MM.1S (cell line): Measurements from ENCODE around the gene TRAF3.

Experiments used
- DNase-seq: peaks from one replicate; pipeline ENCODE4 v3.0.0-alpha.2; 2015
- H2AFZ ChIP-seq: fragments of 300-600 bp; sonication (generic); 2 replicates; pipeline ENCODE4 v1.6.0; 2016; ENCODE audit warnings: antibody characterized with exemption, low read length
- H3F3A ChIP-seq: fragments of 300-600 bp; sonication (generic); 2 replicates; pipeline ENCODE4 v1.6.1; 2016; ENCODE audit warnings: mild to moderate bottlenecking, antibody characterized with exemption, low read length, moderate library complexity, mixed read lengths; ENCODE audit not compliant: insufficient read depth
- H3K27ac ChIP-seq: fragments of 300-600 bp; sonication (generic); 2 replicates; pipeline ENCODE4 v1.5.1; 2016; ENCODE audit warnings: mild to moderate bottlenecking, low read length
- H3K27me3 ChIP-seq: fragments of 300-600 bp; sonication (generic); replicated peaks from 2 replicates; pipeline ENCODE4 v1.6.0; 2016; ENCODE audit warnings: low read length; ENCODE audit not compliant: insufficient read depth
- H3K36me3 ChIP-seq: fragments of 300-600 bp; sonication (generic); replicated peaks from 2 replicates; pipeline ENCODE4 v1.6.1; 2016; ENCODE audit warnings: mild to moderate bottlenecking, low read length, mixed read lengths; ENCODE audit not compliant: insufficient read depth
- H3K4me1 ChIP-seq: fragments of 300-600 bp; sonication (generic); 2 replicates; pipeline ENCODE4 v1.6.1; 2016; ENCODE audit warnings: low read length, mixed read lengths
- H3K4me2 ChIP-seq: fragments of 300-600 bp; sonication (generic); 2 replicates; pipeline ENCODE4 v1.6.0; 2016; ENCODE audit warnings: low read depth, low read length
- H3K4me3 ChIP-seq: fragments of 300-600 bp; sonication (generic); 2 replicates; pipeline ENCODE4 v1.5.1; 2016; ENCODE audit warnings: low read length, mixed read lengths
- H3K79me2 ChIP-seq: fragments of 300-600 bp; sonication (generic); 2 replicates; pipeline ENCODE4 v1.6.1; 2016; ENCODE audit warnings: mixed run types, low read length, mixed read lengths
- H3K9ac ChIP-seq: fragments of 300-600 bp; sonication (generic); 2 replicates; pipeline ENCODE4 v1.6.1; 2016; ENCODE audit warnings: low read length, mixed read lengths
- H3K9me2 ChIP-seq: fragments of 300-600 bp; sonication (generic); replicated peaks from 2 replicates; pipeline ENCODE4 v1.6.1; 2016; ENCODE audit warnings: mild to moderate bottlenecking, low read length, mixed read lengths; ENCODE audit not compliant: insufficient read depth
- H3K9me3 ChIP-seq: fragments of 300-600 bp; sonication (generic); replicated peaks from 2 replicates; pipeline ENCODE4 v1.6.1; 2016; ENCODE audit warnings: mild to moderate bottlenecking, low read length, mixed read lengths; ENCODE audit not compliant: insufficient read depth
- H4K20me1 ChIP-seq: fragments of 300-600 bp; sonication (generic); 2 replicates; pipeline ENCODE4 v1.6.1; 2016; ENCODE audit warnings: mild to moderate bottlenecking, low read length, moderate library complexity, mixed read lengths; ENCODE audit not compliant: insufficient read depth
- CTCF ChIP-seq: fragments of 300-600 bp; sonication (generic); IDR thresholded peaks from 2 replicates; pipeline ENCODE4 v1.5.1; 2016; ENCODE audit warnings: antibody characterized with exemption, low read length, mixed read lengths
- EZH2 ChIP-seq: fragments of 300-600 bp; sonication (generic); optimal IDR thresholded peaks from 2 replicates; pipeline ENCODE3; 2017; ENCODE audit warnings: low read depth, mild to moderate bottlenecking, antibody characterized with exemption, low read length, mixed read lengths
- EZH2phosphoT487 ChIP-seq: fragments of 300-600 bp; sonication (generic); IDR thresholded peaks from 2 replicates; pipeline ENCODE4 v1.6.1; 2018; ENCODE audit warnings: antibody characterized with exemption, low read length

Gene TRAF3

GRCh38 chr14:102917469-102918211, 140.4 kb downstream of the TRAF3 start:
- no peaks in the 10 kb centered on the region for H3K79me2 ChIP-seq
- no peak overlapping the region for H3K9ac ChIP-seq
- no peaks in the 10 kb centered on the region for H3K4me1 ChIP-seq
- H3K9me3 ChIP-seq: no peaks in the 10 kb centered on the region
- H3F3A ChIP-seq: no peaks in the 10 kb centered on the region
- H3K36me3 ChIP-seq: no peaks in the 10 kb centered on the region
- no peak overlapping the region for H3K4me2 ChIP-seq
- peak; percentile 13 for DNase-seq
- H3K27me3 ChIP-seq: no peaks in the 10 kb centered on the region
- H2AFZ ChIP-seq: no peak overlapping the region
- H4K20me1 ChIP-seq: no peaks in the 10 kb centered on the region
- no peak overlapping the region for H3K27ac ChIP-seq
- no peak overlapping the region for H3K4me3 ChIP-seq
- TF ChIP-seq EZH2phosphoT487 (no peak), EZH2 (no peak), CTCF (peak; percentile 50)
- no peaks in the 10 kb centered on the region for H3K9me2 ChIP-seq

- H3K9ac ChIP-seq: no peak overlapping the region
- H3K4me1 ChIP-seq: no peaks in the 10 kb centered on the region
- no peaks in the 10 kb centered on the region for H3K9me3 ChIP-seq
- no peaks in the 10 kb centered on the region for H3K79me2 ChIP-seq
- DNase-seq: no peak
- no peaks in the 10 kb centered on the region for H3K9me2 ChIP-seq
- H3K27ac ChIP-seq: no peak overlapping the region
- H2AFZ ChIP-seq: no peak overlapping the region
- no peak overlapping the region for H3K4me2 ChIP-seq
- no peaks in the 10 kb centered on the region for H3K36me3 ChIP-seq
- no peak for TF ChIP-seq EZH2phosphoT487
- no peak for TF ChIP-seq EZH2
- no peak for TF ChIP-seq CTCF
- no peaks in the 10 kb centered on the region for H3F3A ChIP-seq
- H3K27me3 ChIP-seq: no peaks in the 10 kb centered on the region; the same call in 1 of the 2 replicates
- H4K20me1 ChIP-seq: no peaks in the 10 kb centered on the region
- no peak overlapping the region for H3K4me3 ChIP-seq
Measured at GRCh38 chr14:102918438-102918837, 141.2 kb downstream of the TRAF3 start.

- no peak for DNase-seq
- H3K4me1 ChIP-seq: no peaks in the 10 kb centered on the region
- H2AFZ ChIP-seq: no peak overlapping the region
- no peaks in the 10 kb centered on the region for H3K9me3 ChIP-seq
- no peak overlapping the region for H3K4me3 ChIP-seq
- TF ChIP-seq EZH2phosphoT487 (no peak), CTCF (no peak)
- H4K20me1 ChIP-seq: no peaks in the 10 kb centered on the region
- H3K27ac ChIP-seq: no peak overlapping the region
- no peaks in the 10 kb centered on the region for H3K36me3 ChIP-seq
- H3K9ac ChIP-seq: no peak overlapping the region
- H3K4me2 ChIP-seq: no peak overlapping the region
- no peaks in the 10 kb centered on the region for H3K9me2 ChIP-seq
- H3K79me2 ChIP-seq: no peaks in the 10 kb centered on the region
- no peaks in the 10 kb centered on the region for H3F3A ChIP-seq
- no peaks in the 10 kb centered on the region; the same call in 1 of the 2 replicates for H3K27me3 ChIP-seq
Measured at GRCh38 chr14:102920273-102920997, 143.2 kb downstream of the TRAF3 start.
